Stimulated activated naive CD4-positive, alpha-beta T cell treated with Interleukin-2 at 50 U/mL for 16 hours (primary cell): ENCODE results near the gene SFT2D2.

Experiments
- DNase-seq: peaks from one replicate; lab custom pipeline; 2025; lab: John Stamatoyannopoulos, UW

The SFT2D2 gene

GRCh38 chr1:168223681-168224540, 1.9 kb upstream of the SFT2D2 start:
- no peak for DNase-seq

GRCh38 chr1:168224991-168225390, 813 bp upstream of the SFT2D2 start:
- DNase-seq = no peak

- DNase-seq = no peak
Observed at GRCh38 chr1:168227620-168228019, 1.8 kb downstream of the SFT2D2 start.

GRCh38 chr1:168229893-168230292, 4.1 kb downstream of the SFT2D2 start:
- DNase-seq = no peak

GRCh38 chr1:168230709-168231108, 4.9 kb downstream of the SFT2D2 start:
- no peak for DNase-seq

- DNase-seq = no peak
Observed at GRCh38 chr1:168234846-168235547, 9.2 kb downstream of the SFT2D2 start.

GRCh38 chr1:168235548-168235885, 9.7 kb downstream of the SFT2D2 start:
- no peak for DNase-seq

GRCh38 chr1:168235937-168236336, 10.1 kb downstream of the SFT2D2 start:
- no peak for DNase-seq

GRCh38 chr1:168236836-168237611, 11.2 kb downstream of the SFT2D2 start:
- peak; percentile 12 for DNase-seq

GRCh38 chr1:168243198-168243597, 17.4 kb downstream of the SFT2D2 start:
- no peak for DNase-seq

- no peak for DNase-seq
Observed at GRCh38 chr1:168243636-168244212, 17.9 kb downstream of the SFT2D2 start.

- DNase-seq = no peak
Observed at GRCh38 chr1:168245042-168245441, 19.2 kb downstream of the SFT2D2 start.

- no peak for DNase-seq
Observed at GRCh38 chr1:168246506-168246905, 20.7 kb downstream of the SFT2D2 start.

- no peak for DNase-seq
Observed at GRCh38 chr1:168252204-168252733, 26.5 kb downstream of the SFT2D2 start.

GRCh38 chr1:168256164-168256563, 30.4 kb downstream of the SFT2D2 start:
- no peak for DNase-seq

GRCh38 chr1:168257397-168257796, 31.6 kb downstream of the SFT2D2 start:
- no peak for DNase-seq

- no peak for DNase-seq
Observed at GRCh38 chr1:168259567-168259966, 33.8 kb downstream of the SFT2D2 start.

- DNase-seq = no peak
Observed at GRCh38 chr1:168260393-168260792, 34.6 kb downstream of the SFT2D2 start.

- DNase-seq = no peak
Observed at GRCh38 chr1:168261390-168261789, 35.6 kb downstream of the SFT2D2 start.

- DNase-seq = no peak
Observed at GRCh38 chr1:168263130-168263529, 37.3 kb downstream of the SFT2D2 start.

- no peak for DNase-seq
Observed at GRCh38 chr1:168264296-168264695, 38.5 kb downstream of the SFT2D2 start.

GRCh38 chr1:168265596-168265995, 39.8 kb downstream of the SFT2D2 start:
- no peak for DNase-seq
